Measurements from ENCODE around the gene TBRG4.

The TBRG4 gene

DNA sequence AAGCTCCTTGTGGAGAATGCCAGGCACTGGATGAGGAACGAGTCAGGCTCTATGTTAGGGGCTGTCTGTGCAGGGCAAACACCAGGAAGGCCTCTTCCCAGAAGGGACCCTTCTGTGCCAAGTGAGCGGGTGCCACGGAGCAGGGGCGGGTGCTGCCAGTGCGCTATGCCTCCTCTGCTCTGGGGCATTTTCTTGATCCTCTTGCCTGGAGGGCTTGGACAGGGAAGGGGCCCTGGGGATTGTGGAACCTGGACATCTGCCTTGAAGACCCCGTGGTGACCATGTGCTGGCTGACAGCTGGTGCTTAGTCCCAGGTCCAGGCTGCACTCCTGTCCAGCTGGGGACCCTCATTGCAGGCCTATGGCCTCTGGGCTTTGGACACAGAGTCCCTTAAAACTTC, 15.4 kb upstream of the TBRG4 start:
- H3K36me3 ChIP-seq (ENCODE audit: low read depth): no peaks in the 10 kb centered on the region
- no peak for DNase-seq (ENCODE audit: low spot score)
- H3K27ac ChIP-seq (ENCODE audit: poor library complexity, severe bottlenecking): no peak overlapping the region
- H3K27me3 ChIP-seq (ENCODE audit: insufficient read depth, poor library complexity, severe bottlenecking): no peaks in the 10 kb centered on the region
- H3K9me3 ChIP-seq (ENCODE audit: severe bottlenecking): no peaks in the 10 kb centered on the region
- TF ChIP-seq, protein P1, sequence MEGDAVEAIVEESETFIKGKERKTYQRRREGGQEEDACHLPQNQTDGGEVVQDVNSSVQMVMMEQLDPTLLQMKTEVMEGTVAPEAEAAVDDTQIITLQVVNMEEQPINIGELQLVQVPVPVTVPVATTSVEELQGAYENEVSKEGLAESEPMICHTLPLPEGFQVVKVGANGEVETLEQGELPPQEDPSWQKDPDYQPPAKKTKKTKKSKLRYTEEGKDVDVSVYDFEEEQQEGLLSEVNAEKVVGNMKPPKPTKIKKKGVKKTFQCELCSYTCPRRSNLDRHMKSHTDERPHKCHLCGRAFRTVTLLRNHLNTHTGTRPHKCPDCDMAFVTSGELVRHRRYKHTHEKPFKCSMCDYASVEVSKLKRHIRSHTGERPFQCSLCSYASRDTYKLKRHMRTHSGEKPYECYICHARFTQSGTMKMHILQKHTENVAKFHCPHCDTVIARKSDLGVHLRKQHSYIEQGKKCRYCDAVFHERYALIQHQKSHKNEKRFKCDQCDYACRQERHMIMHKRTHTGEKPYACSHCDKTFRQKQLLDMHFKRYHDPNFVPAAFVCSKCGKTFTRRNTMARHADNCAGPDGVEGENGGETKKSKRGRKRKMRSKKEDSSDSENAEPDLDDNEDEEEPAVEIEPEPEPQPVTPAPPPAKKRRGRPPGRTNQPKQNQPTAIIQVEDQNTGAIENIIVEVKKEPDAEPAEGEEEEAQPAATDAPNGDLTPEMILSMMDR (IDR thresholded peaks at IDR 0.05; ENCODE audit: poor library complexity, severe bottlenecking): no peak
- no peak overlapping the region for H3K4me3 ChIP-seq (ENCODE audit: severe bottlenecking)
- H3K4me1 ChIP-seq (ENCODE audit: insufficient read depth, poor library complexity, severe bottlenecking): no peaks in the 10 kb centered on the region
- ATAC-seq (ENCODE audit: low read depth): no peak

DNA sequence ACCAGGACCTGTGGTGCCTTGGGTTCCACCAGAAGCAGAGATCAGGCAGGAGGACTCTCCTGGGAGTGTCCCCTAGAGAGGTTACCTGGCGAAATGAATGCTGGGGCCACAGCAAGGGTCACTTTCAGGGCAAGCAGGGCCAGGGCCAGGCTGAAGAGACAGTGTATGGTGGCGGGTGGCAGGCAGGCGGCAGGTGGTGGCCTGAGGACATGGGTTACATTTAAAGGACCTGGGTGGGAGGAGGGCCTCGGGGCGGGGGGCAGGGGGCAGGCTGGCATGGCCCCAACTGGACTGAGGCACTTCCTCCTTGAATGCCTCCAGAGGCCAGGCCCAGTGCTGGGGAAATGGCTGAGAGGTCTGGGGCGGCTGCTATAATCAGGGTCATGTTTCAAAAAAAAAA, 14.7 kb upstream of the TBRG4 start:
- TF ChIP-seq, protein P1 (IDR thresholded peaks at IDR 0.05; ENCODE audit: poor library complexity, severe bottlenecking): no peak
- Histone ChIP-seq H3K9me3 (ENCODE audit: severe bottlenecking) (no peaks in the 10 kb centered on the region), H3K36me3 (ENCODE audit: low read depth) (no peaks in the 10 kb centered on the region), H3K27ac (ENCODE audit: poor library complexity, severe bottlenecking) (no peak overlapping the region), H3K4me3 (ENCODE audit: severe bottlenecking) (no peak overlapping the region), H3K4me1 (ENCODE audit: insufficient read depth, poor library complexity, severe bottlenecking) (no peaks in the 10 kb centered on the region), H3K27me3 (ENCODE audit: insufficient read depth, poor library complexity, severe bottlenecking) (no peaks in the 10 kb centered on the region)
- DNase-seq (ENCODE audit: low spot score) (no peak), ATAC-seq (ENCODE audit: low read depth) (no peak)

DNA sequence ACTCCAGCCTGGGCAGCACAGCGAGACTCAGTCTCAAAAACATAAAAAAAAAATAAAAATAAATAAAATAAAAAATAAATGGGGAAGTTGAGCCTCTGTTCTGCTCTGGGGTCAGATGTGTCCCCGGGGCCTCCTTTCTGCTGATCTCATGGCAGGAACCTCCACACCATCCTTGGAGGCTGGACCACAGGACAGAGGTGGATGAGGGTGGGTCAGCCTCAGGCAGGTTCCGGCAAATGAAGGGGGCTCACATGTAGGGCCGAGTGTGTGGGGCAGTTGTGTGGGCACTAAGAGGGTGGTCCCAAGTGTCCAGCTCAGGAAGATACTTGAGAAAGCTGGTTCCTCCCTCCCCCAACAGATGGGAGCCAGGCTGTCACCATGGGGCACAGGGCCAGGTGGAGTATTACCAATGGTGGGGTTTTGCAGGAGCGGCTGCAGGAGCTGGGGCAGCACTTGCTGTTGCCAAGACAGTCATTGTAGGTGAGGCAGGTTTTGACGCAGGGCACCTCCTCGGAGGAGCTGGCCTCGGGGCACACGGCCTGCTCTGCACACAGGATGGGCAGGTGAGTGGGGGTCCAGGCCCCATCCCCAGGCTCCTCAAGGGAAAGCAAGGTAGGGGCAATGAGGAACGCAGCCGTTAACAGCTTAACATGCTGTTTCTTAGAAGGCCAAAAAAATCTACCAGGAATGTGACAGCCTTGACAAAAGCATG, 13.9 kb upstream of the TBRG4 start:
- TF ChIP-seq, protein P1 (IDR thresholded peaks at IDR 0.05; ENCODE audit: poor library complexity, severe bottlenecking): no peak
- no peak for DNase-seq (ENCODE audit: low spot score)
- H3K4me3 ChIP-seq (ENCODE audit: severe bottlenecking): no peak overlapping the region
- no peaks in the 10 kb centered on the region for H3K9me3 ChIP-seq (ENCODE audit: severe bottlenecking)
- no peak overlapping the region for H3K27ac ChIP-seq (ENCODE audit: poor library complexity, severe bottlenecking)
- H3K36me3 ChIP-seq (ENCODE audit: low read depth): no peaks in the 10 kb centered on the region
- H3K4me1 ChIP-seq (ENCODE audit: insufficient read depth, poor library complexity, severe bottlenecking): no peaks in the 10 kb centered on the region
- ATAC-seq (ENCODE audit: low read depth): no peak
- no peaks in the 10 kb centered on the region for H3K27me3 ChIP-seq (ENCODE audit: insufficient read depth, poor library complexity, severe bottlenecking)

DNA sequence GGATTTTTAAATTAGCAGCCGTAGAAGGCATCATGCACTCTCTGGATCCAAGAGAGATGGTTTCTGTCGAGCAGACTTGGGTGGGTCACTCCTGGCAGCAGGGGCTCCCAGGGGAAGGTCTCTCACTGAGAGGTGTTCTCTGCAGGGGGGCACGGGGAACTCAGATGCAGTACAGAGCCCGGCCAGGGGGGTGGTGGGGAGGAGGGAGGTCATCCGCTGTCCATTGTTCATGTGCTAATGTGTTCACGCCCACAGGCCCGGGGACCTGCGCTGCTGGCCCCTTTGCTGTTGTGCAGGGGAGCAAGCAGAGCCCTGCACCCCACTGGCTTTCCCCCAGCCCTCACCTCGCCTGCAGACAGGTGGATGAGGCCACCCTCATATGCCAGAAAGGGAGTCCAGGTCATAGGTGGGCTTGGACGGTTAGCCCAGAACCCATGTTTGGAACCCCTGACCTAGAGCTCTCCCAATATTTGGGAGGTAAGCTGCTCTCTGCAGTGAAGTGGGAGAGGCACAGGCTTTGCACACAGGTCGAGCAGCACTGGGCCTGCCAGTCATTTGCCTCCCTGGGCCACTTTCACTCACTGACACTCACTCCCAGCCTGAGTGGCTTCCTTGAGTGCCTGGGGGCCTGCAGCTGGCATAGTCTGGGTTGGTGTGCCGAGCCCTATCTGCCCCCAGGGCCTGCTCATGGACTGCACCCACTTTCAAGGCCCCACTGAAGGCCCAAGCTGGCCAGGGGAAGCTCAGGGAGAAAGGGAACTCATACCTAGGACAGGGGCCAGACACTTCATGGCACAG, 12.6 kb upstream of the TBRG4 start:
- ATAC-seq (ENCODE audit: low read depth) (no peak), DNase-seq (ENCODE audit: low spot score) (no peak)
- H3K9me3 ChIP-seq (ENCODE audit: severe bottlenecking): no peaks in the 10 kb centered on the region
- no peaks in the 10 kb centered on the region for H3K27me3 ChIP-seq (ENCODE audit: insufficient read depth, poor library complexity, severe bottlenecking)
- H3K4me1 ChIP-seq (ENCODE audit: insufficient read depth, poor library complexity, severe bottlenecking): no peaks in the 10 kb centered on the region
- H3K36me3 ChIP-seq (ENCODE audit: low read depth): no peaks in the 10 kb centered on the region
- no peak overlapping the region for H3K4me3 ChIP-seq (ENCODE audit: severe bottlenecking)
- no peak overlapping the region for H3K27ac ChIP-seq (ENCODE audit: poor library complexity, severe bottlenecking)
- TF ChIP-seq, protein P1 (IDR thresholded peaks at IDR 0.05; ENCODE audit: poor library complexity, severe bottlenecking): no peak

Data from RWPE2 (cell line).